IMR-90 (cell line): ENCODE data around the gene EML4.

Experiments used
- SMC3 ChIP-seq: fragments of 150-350 bp; IDR thresholded peaks from 2 replicates; pipeline ENCODE4 v1.6.1; 2016; ENCODE audit warnings: low read depth, mild to moderate bottlenecking, antibody characterized with exemption, low read length, moderate library complexity
- TF ChIP-seq, protein P1 (sequence below): conservative IDR thresholded peaks from 2 replicates; pipeline ENCODE4 v1.5.1; 2012; ENCODE audit warnings: mild to moderate bottlenecking, low read depth, low read length, improper control_type of control experiment

DNA sequence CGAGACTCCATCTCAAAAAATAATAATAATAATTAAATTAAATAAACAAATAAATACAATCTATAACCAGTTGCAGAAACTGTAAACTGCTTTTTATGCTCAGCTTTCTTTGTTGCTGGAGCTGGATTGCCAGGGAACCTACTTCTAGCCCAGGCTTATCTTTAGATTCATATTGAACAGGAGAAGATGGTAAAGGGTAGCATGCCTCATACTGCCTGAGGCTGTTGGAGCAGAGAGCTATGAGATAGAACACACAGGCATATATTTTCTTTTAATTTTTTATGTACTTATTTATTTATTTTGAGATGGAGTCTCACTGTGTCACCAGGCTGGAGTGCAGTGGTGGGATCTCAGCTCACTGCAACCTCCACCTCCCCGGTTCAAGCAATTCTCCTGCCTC is 28.7 kb upstream of the EML4 start:
- TF ChIP-seq, protein P1, sequence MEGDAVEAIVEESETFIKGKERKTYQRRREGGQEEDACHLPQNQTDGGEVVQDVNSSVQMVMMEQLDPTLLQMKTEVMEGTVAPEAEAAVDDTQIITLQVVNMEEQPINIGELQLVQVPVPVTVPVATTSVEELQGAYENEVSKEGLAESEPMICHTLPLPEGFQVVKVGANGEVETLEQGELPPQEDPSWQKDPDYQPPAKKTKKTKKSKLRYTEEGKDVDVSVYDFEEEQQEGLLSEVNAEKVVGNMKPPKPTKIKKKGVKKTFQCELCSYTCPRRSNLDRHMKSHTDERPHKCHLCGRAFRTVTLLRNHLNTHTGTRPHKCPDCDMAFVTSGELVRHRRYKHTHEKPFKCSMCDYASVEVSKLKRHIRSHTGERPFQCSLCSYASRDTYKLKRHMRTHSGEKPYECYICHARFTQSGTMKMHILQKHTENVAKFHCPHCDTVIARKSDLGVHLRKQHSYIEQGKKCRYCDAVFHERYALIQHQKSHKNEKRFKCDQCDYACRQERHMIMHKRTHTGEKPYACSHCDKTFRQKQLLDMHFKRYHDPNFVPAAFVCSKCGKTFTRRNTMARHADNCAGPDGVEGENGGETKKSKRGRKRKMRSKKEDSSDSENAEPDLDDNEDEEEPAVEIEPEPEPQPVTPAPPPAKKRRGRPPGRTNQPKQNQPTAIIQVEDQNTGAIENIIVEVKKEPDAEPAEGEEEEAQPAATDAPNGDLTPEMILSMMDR, result no peak
- no peak for TF ChIP-seq SMC3
